Natural killer cell (primary cell): Measurements from ENCODE around the gene TES. TPM values are rescaled to one million over a fixed set of nuclear protein-coding genes. Genes with fewer than 3 reads are reported as not detected.

Experiments
- ATAC-seq, 3 donors: fragments of 150-1000 bp in 2 of 3; fragments of 200-7000 bp in 1 of 3; cut with Tn5 transposase; 1 replicate in 1 of 3; 2 replicates in 2 of 3; pipeline ENCODE4 v1.10.0; 2021; ENCODE audit warnings: mild to moderate bottlenecking in 2 of 3, moderate library complexity in 2 of 3
- DNase-seq, 2 donors: peaks; one replicate each; pipeline versions ENCODE4 v3.0.0 to v3.0.0-alpha.2; 2013 to 2021; ENCODE audit warnings: mixed read lengths in 1 of 2
- H3K27ac ChIP-seq: one replicate; pipeline ENCODE4 v1.5.1; 2013; ENCODE audit warnings: mild to moderate bottlenecking, low read length
- H3K27me3 ChIP-seq: one replicate; pipeline ENCODE4 v1.6.1; 2013; ENCODE audit warnings: low read length; ENCODE audit not compliant: control insufficient read depth, insufficient read depth
- H3K36me3 ChIP-seq: one replicate; pipeline ENCODE4 v1.6.1; 2013; ENCODE audit warnings: low read length; ENCODE audit not compliant: control insufficient read depth, insufficient read depth
- H3K4me1 ChIP-seq: one replicate; pipeline ENCODE4 v1.6.1; 2013; ENCODE audit warnings: low read length; ENCODE audit not compliant: control insufficient read depth, insufficient read depth
- H3K4me3 ChIP-seq: one replicate; pipeline ENCODE4 v1.5.1; 2013; ENCODE audit warnings: low read length
- H3K9me3 ChIP-seq: one replicate; pipeline ENCODE4 v1.6.1; 2013; ENCODE audit warnings: low read length; ENCODE audit not compliant: control insufficient read depth, insufficient read depth
- H3K27ac Mint-ChIP-seq, 2 donors: one replicate each; pipeline ENCODE4 v1.8.0; 2022; ENCODE audit warnings: mild to moderate bottlenecking in 2 of 2, mixed read lengths in 2 of 2, moderate library complexity in 1 of 2
- H3K27me3 Mint-ChIP-seq, 2 donors: one replicate each; pipeline ENCODE4 v1.8.0; 2022; ENCODE audit warnings: low read depth in 2 of 2, mixed read lengths in 2 of 2
- H3K36me3 Mint-ChIP-seq: one replicate; pipeline ENCODE4 v1.8.0; 2022; ENCODE audit warnings: mixed read lengths
- H3K4me1 Mint-ChIP-seq, 2 donors: one replicate each; pipeline ENCODE4 v1.8.0; 2022; ENCODE audit warnings: mixed read lengths in 2 of 2
- H3K4me3 Mint-ChIP-seq: one replicate; pipeline ENCODE4 v1.8.0; 2022; ENCODE audit warnings: mild to moderate bottlenecking, moderate library complexity, mixed read lengths
- H3K9me3 Mint-ChIP-seq, 2 donors: one replicate each; pipeline ENCODE4 v1.8.0; 2022; ENCODE audit warnings: mixed read lengths in 2 of 2
- CTCF ChIP-seq: fragments of 200-600 bp; IDR thresholded peaks from one replicate; pipeline ENCODE4 v1.8.0; 2022; ENCODE audit warnings: antibody characterized with exemption
- WGBS: methylation state at CpG from one replicate; pipeline ENCODE4 v1.1.7; 2013; ENCODE audit warnings: missing lambda C conversion rate; ENCODE audit not compliant: insufficient coverage; 5-methylcytosine and 5-hydroxymethylcytosine counted together
- intact Hi-C: fragments of 100-400 bp; cut with micrococcal nuclease; formaldehyde crosslinking; loops from one replicate; pipeline ENCODE4 v1.14.2; 2022
- total RNA-seq, 4 donors: library from RNA; stranded (reverse); fragments of 120-200 nt in 1 of 4; gene quantifications; one replicate each; pipeline versions ENCODE4 v1.2.3 to v1.2.4, GENCODE V29; 2013 to 2022

TES gene
- total RNA-seq, 3 donors from 2014 or later (not counting 1 experiment from before 2014, with no cell fraction given), result 220 to 269 (median 227) TPM

- Mint-ChIP-seq H3K27ac (peak overlapping the region; percentile 84 to 99), H3K4me1 (peaks cover 49 to 57% of the 10 kb centered on the region in 2 donors), H3K36me3 (no peaks in the 10 kb centered on the region), H3K27me3 (no peaks in the 10 kb centered on the region), H3K4me3 (peak overlapping the region; percentile 93), H3K9me3 (no peaks in the 10 kb centered on the region)
- peak; percentile 76 to 90 (median 85) for ATAC-seq
- no peaks in the 10 kb centered on the region for H3K9me3 ChIP-seq
- peak overlapping the region; percentile 85 for H3K27ac ChIP-seq
- peak; percentile 75 to 91 for DNase-seq
- no peaks in the 10 kb centered on the region for H3K27me3 ChIP-seq
- peaks cover 20% of the 10 kb centered on the region for H3K4me1 ChIP-seq
- WGBS, result under 1% methylated on average over 26 of the region's 27 CpGs
- peak overlapping the region; percentile 96 for H3K4me3 ChIP-seq
- no peaks in the 10 kb centered on the region for H3K36me3 ChIP-seq
- intact Hi-C loops, result loop anchor here (1.0 to 10.0 kb wide), 5 partner anchors 13 to 1286 kb away; partner anchors contain the start of genes CAPZA2 and MDFIC
- no peak for TF ChIP-seq CTCF
These were observed 920 bp downstream of the TES start for GRCh38 chr7:116211006-116211912.

GRCh38 chr7:116211913-116212596 is 1.7 kb downstream of the TES start:
- intact Hi-C loops, result loop anchor here (1.0 to 10.0 kb wide), 5 partner anchors 12 to 1287 kb away; partner anchors contain the start of genes CAPZA2 and MDFIC
- Histone ChIP-seq H3K9me3 (no peaks in the 10 kb centered on the region), H3K27ac (peak overlapping the region; percentile 85), H3K36me3 (no peaks in the 10 kb centered on the region), H3K27me3 (no peaks in the 10 kb centered on the region), H3K4me1 (peaks cover 20% of the 10 kb centered on the region), H3K4me3 (peak overlapping the region; percentile 96)
- TF ChIP-seq CTCF, result no peak
- H3K36me3 Mint-ChIP-seq, result no peaks in the 10 kb centered on the region
- H3K27me3 Mint-ChIP-seq, result no peaks in the 10 kb centered on the region
- DNase-seq, result peak in 1 of 2 donors; percentile 52
- peak overlapping the region; percentile 84 to 99 for H3K27ac Mint-ChIP-seq
- peaks cover 53 to 63% of the 10 kb centered on the region in 2 donors for H3K4me1 Mint-ChIP-seq
- no peaks in the 10 kb centered on the region for H3K9me3 Mint-ChIP-seq
- WGBS, result 5% methylated on average over 5 of the region's 7 CpGs
- ATAC-seq, result no peak
- peak overlapping the region; percentile 93 for H3K4me3 Mint-ChIP-seq

GRCh38 chr7:116212869-116213268 is 2.5 kb downstream of the TES start:
- Histone ChIP-seq H3K27ac (peak overlapping the region; percentile 85), H3K4me3 (peak overlapping the region; percentile 96), H3K36me3 (no peaks in the 10 kb centered on the region), H3K9me3 (no peaks in the 10 kb centered on the region), H3K27me3 (no peaks in the 10 kb centered on the region), H3K4me1 (peaks cover 23% of the 10 kb centered on the region)
- H3K4me3 Mint-ChIP-seq, result peak overlapping the region; percentile 93
- DNase-seq (no peak), ATAC-seq (no peak)
- no peaks in the 10 kb centered on the region for H3K9me3 Mint-ChIP-seq
- intact Hi-C loops, result loop anchor here (5.0 to 10.0 kb wide), 2 partner anchors 649 to 1288 kb away; partner anchors contain the start of genes CAPZA2 and MDFIC
- no peaks in the 10 kb centered on the region for H3K27me3 Mint-ChIP-seq
- WGBS, result 27% methylated on average over 3 of the region's 4 CpGs
- H3K27ac Mint-ChIP-seq, result peak overlapping the region; percentile 84 to 99
- no peak for TF ChIP-seq CTCF
- H3K36me3 Mint-ChIP-seq, result no peaks in the 10 kb centered on the region
- H3K4me1 Mint-ChIP-seq, result peaks cover 58 to 69% of the 10 kb centered on the region in 2 donors
